Neutrophil (primary cell): Measurements from ENCODE around the gene GALNT9.

ENCODE experiments used
- H3K27ac ChIP-seq: fragments of 200-600 bp; sonication (generic); 2 replicates; pipeline ENCODE4 v1.5.1; 2016; ENCODE audit warnings: mild to moderate bottlenecking, moderate library complexity
- H3K27me3 ChIP-seq: fragments of 200-600 bp; sonication (generic); 2 replicates; pipeline ENCODE4 v1.6.0; 2016; ENCODE audit warnings: mild to moderate bottlenecking
- H3K36me3 ChIP-seq: fragments of 200-600 bp; sonication (generic); 2 replicates; pipeline ENCODE4 v1.5.1; 2017
- H3K4me1 ChIP-seq, 2 experiments: fragments of 200-600 bp in 1 of 2; sonication (generic) in 1 of 2; 1 replicate in 1 of 2; 2 replicates in 1 of 2; pipeline versions ENCODE4 v1.5.1 to v1.6.1; 2013 to 2016; ENCODE audit warnings: low read depth in 1 of 2, low read length in 1 of 2, mild to moderate bottlenecking in 1 of 2, moderate library complexity in 1 of 2; ENCODE audit not compliant: control insufficient read depth in 1 of 2, insufficient read depth in 1 of 2
- H3K4me3 ChIP-seq, 2 experiments: fragments of 200-600 bp in 1 of 2; sonication (generic) in 1 of 2; 1 replicate in 1 of 2; 2 replicates in 1 of 2; pipeline ENCODE4 v1.5.1; 2013 to 2016; ENCODE audit warnings: low read depth in 1 of 2, low read length in 1 of 2, mild to moderate bottlenecking in 1 of 2, moderate library complexity in 1 of 2
- H3K9me3 ChIP-seq: fragments of 200-600 bp; sonication (generic); 2 replicates; pipeline ENCODE4 v1.5.1; 2016
- TF ChIP-seq, protein P1 (sequence below): fragments of 200-600 bp; sonication (generic); IDR thresholded peaks from 2 replicates; pipeline ENCODE4 v1.5.1; 2016; ENCODE audit warnings: antibody characterized with exemption

GALNT9 gene

DNA sequence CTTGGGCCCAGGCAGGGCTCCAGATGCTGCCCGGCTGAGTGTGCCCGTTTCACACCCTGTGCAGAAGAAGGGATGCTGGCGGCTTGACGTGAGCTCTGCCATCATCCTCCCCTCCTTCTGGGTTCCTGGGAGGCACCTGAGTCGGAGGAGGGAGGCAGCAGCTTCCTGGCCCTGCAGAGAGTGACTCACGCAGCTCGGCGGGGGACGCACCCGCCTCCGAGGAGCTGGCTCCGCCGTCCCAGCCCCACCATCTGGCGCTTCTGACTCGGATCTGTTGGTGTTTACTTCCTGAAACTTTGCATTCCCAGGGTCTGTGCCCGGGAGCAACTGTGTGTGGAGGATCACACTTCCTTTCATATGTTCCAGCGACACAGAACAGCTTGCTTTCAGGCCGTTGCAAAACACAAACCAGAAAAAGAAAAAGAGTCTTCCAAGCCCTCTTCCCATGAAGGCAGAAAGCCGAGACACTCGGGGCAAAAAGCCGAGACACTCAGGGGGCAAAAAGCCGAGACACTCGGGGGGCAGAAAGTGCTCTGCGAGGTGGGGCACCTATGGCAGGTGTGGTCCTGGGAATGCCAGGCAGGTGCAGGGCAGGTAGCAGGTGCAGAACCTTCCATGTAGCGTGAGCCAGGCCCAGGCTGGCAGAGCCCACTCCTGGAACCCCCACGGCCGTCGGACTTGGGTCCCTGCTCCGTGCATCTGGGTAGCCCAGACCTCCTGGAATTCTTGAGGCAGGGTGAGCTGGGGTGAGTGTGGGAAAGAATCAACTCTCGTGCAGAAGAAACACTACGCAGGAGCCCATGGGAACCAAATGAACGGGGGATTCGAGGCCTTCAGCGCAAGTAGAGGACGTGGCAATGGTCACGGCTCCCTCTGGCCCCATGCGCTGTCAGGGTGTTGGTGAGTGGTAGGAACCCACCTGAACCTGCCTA is 27.6 kb upstream of the GALNT9 start:
- H3K4me3 ChIP-seq = no peak overlapping the region
- peaks cover 35% of the 10 kb centered on the region for H3K27me3 ChIP-seq
- H3K9me3 ChIP-seq = no peaks in the 10 kb centered on the region
- H3K36me3 ChIP-seq = no peaks in the 10 kb centered on the region
- H3K27ac ChIP-seq = no peak overlapping the region
- TF ChIP-seq, protein P1, sequence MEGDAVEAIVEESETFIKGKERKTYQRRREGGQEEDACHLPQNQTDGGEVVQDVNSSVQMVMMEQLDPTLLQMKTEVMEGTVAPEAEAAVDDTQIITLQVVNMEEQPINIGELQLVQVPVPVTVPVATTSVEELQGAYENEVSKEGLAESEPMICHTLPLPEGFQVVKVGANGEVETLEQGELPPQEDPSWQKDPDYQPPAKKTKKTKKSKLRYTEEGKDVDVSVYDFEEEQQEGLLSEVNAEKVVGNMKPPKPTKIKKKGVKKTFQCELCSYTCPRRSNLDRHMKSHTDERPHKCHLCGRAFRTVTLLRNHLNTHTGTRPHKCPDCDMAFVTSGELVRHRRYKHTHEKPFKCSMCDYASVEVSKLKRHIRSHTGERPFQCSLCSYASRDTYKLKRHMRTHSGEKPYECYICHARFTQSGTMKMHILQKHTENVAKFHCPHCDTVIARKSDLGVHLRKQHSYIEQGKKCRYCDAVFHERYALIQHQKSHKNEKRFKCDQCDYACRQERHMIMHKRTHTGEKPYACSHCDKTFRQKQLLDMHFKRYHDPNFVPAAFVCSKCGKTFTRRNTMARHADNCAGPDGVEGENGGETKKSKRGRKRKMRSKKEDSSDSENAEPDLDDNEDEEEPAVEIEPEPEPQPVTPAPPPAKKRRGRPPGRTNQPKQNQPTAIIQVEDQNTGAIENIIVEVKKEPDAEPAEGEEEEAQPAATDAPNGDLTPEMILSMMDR = no peak
- no peaks in the 10 kb centered on the region for H3K4me1 ChIP-seq

DNA sequence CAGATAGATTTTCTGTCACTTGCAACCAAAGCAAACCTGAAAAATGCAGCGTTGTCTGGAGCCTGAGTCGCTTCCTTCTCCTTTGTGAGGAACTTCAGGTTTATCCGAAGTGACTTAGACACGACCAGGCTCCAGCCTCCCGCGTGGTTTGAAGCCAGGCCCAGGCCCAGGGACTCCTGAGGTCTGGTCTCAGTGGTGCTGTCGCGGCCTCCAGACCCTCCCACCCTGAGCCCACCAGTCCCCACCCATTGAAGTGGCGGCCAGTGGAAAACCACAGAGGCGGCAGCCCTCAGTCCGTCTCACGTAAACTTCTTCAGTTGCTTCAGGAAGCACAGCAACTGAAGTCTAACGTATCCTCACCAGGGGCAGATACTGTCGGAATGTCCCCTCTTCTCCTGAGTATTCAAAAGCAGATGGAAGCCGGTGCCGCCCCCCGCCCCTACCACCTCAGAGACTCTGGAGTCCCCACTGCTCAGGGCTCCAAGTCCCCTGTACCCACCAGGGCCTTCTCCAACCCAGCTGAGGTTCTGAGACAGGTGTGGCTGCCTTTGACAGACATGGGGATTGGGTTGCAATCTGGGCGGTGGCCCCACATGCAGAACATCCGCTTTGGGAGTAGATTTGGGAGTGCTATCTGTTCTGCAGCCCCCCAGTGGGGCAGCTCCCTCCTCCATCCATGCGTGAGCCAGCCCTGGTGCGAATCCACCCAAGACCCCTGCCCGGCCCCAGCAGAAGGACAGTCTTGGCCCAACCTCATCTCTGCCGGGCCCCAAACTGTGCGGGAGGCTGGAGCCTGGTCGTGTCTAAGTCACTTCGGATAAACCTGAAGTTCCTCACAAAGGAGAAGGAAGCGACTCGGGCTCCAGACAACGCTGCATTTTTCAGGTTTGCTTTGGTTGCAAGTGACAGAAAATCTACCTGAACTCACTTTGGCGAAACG is 26.6 kb upstream of the GALNT9 start:
- TF ChIP-seq, protein P1 = no peak
- Histone ChIP-seq H3K36me3 (no peaks in the 10 kb centered on the region), H3K4me3 (no peak overlapping the region), H3K27ac (no peak overlapping the region), H3K9me3 (no peaks in the 10 kb centered on the region), H3K27me3 (peaks cover 35% of the 10 kb centered on the region), H3K4me1 (no peaks in the 10 kb centered on the region)

DNA sequence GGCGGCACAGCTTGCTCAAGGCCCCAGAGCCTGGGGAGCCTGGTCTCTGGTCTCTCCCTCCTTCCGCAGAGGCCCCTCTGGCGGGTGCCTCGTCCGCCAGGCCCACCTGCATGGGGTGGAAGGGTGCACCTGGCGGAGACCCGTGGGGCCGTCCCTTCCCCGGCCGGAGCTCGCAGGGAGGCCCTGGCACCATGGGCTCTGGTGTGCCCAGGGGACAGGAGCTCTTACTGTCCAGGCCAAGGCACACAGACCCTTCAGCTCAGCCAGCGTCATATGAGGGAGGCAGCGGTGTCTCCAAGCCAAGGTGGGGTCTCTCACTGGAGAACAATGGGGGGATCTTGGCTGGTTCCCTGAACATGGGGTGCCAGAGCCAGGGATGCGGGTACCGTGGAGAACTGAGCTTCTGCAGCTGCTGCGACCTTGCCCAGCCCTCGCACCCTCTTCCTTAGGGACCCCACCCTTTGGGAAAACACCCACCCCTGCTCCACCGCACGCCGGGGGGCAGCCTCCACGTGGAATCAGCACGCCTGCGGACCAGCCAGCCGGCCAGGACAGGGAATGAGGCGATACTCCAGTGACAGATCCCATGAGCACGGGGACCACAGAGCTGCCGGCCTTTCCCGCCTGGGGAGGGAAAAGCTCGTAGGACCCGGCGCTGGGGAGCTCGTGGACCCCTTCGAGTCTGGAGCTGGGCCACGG is 25.7 kb upstream of the GALNT9 start:
- H3K4me1 ChIP-seq = no peaks in the 10 kb centered on the region
- TF ChIP-seq, protein P1 = no peak
- H3K27ac ChIP-seq = no peak overlapping the region
- no peaks in the 10 kb centered on the region for H3K36me3 ChIP-seq
- peaks cover 35% of the 10 kb centered on the region for H3K27me3 ChIP-seq
- H3K9me3 ChIP-seq = no peaks in the 10 kb centered on the region
- no peak overlapping the region for H3K4me3 ChIP-seq

GRCh38 chr12:132354211-132354981 is 25.0 kb upstream of the GALNT9 start:
- TF ChIP-seq, protein P1 = no peak
- H3K36me3 ChIP-seq = no peaks in the 10 kb centered on the region
- H3K4me3 ChIP-seq = no peak overlapping the region
- H3K4me1 ChIP-seq = no peaks in the 10 kb centered on the region
- no peaks in the 10 kb centered on the region for H3K9me3 ChIP-seq
- peaks cover 35% of the 10 kb centered on the region for H3K27me3 ChIP-seq
- no peak overlapping the region for H3K27ac ChIP-seq

- Histone ChIP-seq H3K27ac (no peak overlapping the region), H3K36me3 (no peaks in the 10 kb centered on the region), H3K4me1 (no peaks in the 10 kb centered on the region), H3K9me3 (no peaks in the 10 kb centered on the region), H3K27me3 (peaks cover 35% of the 10 kb centered on the region), H3K4me3 (no peak overlapping the region)
- TF ChIP-seq, protein P1 = no peak
These were observed 24.4 kb upstream of the GALNT9 start for GRCh38 chr12:132353811-132354210.
